Prostate gland (tissue), 2 donors: Measurements from ENCODE around the gene HSF5.
"Not testable (repeated sequence)": the region's sequence is repeated elsewhere in the genome, so short reads cannot be mapped to it uniquely, and the experiment has no call there.

Source experiments
- POLR2A ChIP-seq: fragments of 450-650 bp; IDR thresholded peaks from one replicate; pipeline ENCODE4 v1.6.1; 2016; ENCODE audit warnings: antibody characterized with exemption, mild to moderate bottlenecking
- TF ChIP-seq, protein P1 (sequence below), 4 experiments: fragments of 200-600 bp in 2 of 4; fragments of 450-650 bp in 2 of 4; sonication (generic) in 2 of 4; IDR thresholded peaks; 1 replicate in 3 of 4; 2 replicates in 1 of 4; pipeline ENCODE4 v1.5.1; 2016 to 2019; ENCODE audit warnings: antibody characterized with exemption in 4 of 4, mild to moderate bottlenecking in 2 of 4, moderate library complexity in 2 of 4

DNA sequence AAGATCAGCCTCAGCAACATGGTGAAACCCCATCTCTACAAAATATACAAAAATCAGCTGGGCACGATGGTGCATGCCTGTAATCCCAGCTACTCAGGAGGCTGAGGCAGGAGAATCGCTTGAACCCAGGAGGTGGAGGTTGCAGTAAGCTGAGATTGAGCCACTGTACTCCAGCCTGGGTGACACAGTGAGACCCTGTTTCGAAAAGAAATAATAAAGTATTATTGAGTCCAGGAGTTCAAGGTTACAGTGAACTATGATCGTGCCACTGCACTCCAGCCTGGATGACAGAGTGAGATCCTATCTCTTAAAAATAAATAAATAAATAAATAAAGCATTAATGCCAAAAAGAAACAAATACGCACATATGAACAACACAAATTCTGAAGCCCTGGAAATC lies 6.4 kb downstream of the HSF5 start:
- TF ChIP-seq, protein P1, sequence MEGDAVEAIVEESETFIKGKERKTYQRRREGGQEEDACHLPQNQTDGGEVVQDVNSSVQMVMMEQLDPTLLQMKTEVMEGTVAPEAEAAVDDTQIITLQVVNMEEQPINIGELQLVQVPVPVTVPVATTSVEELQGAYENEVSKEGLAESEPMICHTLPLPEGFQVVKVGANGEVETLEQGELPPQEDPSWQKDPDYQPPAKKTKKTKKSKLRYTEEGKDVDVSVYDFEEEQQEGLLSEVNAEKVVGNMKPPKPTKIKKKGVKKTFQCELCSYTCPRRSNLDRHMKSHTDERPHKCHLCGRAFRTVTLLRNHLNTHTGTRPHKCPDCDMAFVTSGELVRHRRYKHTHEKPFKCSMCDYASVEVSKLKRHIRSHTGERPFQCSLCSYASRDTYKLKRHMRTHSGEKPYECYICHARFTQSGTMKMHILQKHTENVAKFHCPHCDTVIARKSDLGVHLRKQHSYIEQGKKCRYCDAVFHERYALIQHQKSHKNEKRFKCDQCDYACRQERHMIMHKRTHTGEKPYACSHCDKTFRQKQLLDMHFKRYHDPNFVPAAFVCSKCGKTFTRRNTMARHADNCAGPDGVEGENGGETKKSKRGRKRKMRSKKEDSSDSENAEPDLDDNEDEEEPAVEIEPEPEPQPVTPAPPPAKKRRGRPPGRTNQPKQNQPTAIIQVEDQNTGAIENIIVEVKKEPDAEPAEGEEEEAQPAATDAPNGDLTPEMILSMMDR (IDR thresholded peaks at IDR 0.05) = not testable (repeated sequence)
- not testable (repeated sequence) for TF ChIP-seq POLR2A
